GM18526 (cell line): ENCODE data around the gene NUCKS1.
A peak's percentile ranks its signal among the peaks of the same experiment; 100 is the strongest.

Source experiments
- POLR2A ChIP-seq: IDR thresholded peaks from 3 replicates; pipeline ENCODE4 v1.6.1; 2011; ENCODE audit not compliant: insufficient read length; ENCODE audit errors: extremely low read depth

The NUCKS1 gene, protein sequence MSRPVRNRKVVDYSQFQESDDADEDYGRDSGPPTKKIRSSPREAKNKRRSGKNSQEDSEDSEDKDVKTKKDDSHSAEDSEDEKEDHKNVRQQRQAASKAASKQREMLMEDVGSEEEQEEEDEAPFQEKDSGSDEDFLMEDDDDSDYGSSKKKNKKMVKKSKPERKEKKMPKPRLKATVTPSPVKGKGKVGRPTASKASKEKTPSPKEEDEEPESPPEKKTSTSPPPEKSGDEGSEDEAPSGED

DNA sequence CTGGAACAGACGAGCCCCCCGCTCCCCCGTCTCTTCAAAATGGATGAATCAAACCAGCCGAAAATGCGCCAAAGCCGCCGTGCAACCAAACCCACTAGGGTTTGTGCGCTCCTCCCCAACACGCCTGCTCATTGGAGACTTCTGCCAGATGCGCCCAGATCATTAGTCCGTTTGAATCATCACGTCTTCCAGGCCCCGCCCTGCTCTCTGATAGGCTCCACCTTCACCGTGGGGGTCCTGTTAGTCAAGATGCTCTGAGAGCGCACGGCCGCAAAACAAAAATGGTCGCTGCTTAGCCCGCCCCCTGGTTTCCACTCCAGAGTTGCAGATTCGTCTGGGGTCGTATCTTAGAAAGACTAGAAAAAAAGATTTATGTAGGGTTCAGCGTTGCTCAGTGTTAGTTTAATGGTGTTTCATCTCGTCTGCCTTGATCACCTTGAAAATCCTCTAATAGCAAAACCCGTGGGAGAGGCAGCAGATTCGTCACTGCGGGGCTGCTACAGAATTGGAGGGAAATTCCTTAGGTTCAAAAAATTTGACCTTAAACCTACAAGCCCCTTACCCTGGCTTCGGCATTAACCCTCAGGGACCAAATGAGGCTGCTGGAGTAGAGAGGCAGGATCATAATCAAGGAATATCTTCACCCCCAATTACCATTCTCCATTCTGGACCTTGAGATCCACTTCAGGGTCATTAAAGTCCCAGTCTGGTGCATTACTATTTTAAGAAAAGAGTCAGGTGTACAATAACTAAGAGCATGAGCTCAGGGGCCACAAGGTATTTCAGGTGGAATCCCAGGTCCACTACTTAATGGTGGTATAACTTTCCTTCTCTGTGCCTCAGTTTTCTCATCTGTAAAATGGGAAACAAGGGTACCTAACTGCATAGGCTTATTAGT is at the start of gene NUCKS1:
NUCKS1 (minus strand) TSS at position 45 of the 898 bp plus-strand sequence. CDS start 209 bp downstream, outside the sequence.
- TF ChIP-seq POLR2A = peak; percentile 14

DNA sequence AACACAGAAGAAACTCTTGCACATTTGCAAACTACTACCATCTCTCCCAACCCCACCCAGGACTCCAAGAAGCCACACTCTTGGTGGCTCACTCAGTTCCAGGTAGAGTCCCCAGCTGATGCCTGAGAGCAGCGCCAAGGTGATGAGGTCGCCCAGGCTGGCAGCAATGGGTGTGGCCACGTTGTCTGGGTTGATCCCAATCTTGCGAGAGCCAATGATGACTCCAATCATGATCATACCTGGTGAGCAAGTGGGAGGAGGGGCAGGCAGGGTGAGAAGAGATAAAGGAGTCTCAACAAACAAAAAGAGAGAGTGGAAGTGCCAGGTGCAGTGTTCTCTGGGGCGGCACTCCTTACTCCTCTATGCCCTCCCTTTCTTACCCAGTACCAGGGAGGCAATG is 48.6 kb upstream of the NUCKS1 start:
- no peak for TF ChIP-seq POLR2A

DNA sequence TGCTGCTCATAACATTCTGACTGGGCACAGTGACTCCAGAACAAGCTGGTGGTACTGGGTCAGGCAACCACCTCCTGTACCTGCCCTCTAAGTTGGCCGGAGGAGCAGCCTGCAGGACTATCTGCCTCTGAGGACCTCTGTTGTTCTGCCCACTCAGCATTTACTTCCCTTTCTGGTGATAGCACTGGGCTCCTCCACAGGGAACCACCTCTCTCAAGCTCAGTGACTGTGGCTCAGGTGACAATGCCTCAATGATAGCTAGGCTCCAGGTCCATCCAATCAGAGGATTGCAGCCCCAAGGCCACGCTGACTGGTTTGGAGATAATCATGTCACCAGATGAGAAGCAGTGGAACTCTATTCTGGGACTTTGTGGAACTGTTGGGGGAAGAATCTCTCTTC is 47.2 kb upstream of the NUCKS1 start:
- no peak for TF ChIP-seq POLR2A

- TF ChIP-seq POLR2A = no peak
These were observed 44.2 kb upstream of the NUCKS1 start for GRCh38 chr1:205794011-205794730.

DNA sequence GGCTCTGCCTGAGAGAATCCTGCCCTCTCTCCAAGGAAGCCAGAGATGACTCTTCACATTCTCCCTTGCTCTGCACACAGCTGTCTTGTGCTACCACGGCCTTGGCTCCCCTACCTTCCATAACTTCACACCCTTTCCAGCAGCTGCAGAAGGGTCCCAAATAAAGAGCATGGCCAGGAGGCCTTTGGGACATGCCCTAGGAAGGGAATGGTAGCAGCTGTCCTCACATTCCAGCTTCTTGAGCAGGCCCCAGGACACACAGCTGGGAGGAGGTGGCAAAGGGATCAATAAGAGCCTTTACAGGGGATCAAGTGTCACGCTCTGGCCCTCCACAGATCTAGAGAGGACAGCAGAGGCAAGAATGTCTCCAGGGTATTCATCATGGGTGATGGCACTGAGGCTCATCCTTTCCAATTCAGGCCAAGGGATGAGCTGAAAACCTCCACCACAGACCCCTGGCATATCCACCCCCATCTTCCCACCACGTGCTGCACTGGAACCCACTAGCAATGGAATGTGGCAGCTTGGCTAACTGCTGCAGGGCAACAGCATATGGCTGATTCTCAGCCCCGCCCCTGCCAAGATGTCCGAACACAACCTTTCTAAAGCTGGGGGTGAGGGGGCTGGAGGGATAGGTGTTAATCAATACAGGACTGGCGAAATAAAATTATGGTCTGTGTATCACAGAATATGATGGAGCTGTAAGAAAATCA is 43.1 kb upstream of the NUCKS1 start:
- no peak for TF ChIP-seq POLR2A

DNA sequence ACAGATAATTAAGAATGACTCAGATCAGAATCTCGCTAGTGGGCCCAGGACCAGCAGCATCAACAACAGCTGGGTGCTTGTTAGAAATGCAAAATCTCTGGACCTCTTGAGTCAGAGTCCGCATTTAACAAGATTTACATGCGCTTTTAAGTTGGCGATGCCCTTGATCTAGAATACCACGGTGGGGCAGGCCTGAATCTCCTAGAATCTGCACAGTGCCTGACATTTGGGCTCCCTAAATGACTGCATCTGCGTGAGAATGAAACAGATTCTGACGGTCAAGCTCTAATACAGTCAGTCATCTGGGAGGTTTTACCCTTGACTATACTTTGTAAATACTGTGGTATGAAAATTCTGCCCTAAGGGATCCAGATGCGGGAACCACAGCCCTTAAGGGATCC is 42.5 kb upstream of the NUCKS1 start:
- no peak for TF ChIP-seq POLR2A

DNA sequence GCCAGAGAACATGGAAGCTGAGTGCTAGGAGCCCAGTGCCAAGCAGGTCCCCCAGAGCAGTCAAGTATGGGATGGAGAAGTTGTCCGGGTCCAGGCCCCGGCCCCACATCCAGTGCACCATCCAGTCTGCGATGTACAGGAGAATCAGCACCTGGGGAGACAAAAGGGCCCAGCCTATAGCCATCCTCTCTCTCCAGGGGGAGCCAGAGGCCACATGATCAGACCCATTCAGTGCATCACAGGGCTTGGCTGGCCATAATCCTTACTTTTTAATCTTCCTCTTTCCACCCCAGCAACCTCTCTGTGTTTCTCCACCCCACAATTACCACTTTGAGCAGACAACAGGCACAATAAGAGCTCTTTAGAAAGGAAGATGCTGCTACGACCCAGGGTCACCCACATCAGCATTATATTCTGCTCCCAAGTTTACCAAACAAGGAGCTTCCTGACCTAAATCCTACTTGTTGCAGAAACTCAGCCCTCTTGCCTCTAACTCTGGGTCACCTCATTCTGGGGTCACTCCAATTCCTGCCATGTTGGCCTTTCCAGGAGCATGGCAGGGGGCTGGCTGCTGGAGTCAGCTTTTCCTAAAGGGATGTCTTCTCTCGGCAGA is 41.7 kb upstream of the NUCKS1 start:
- TF ChIP-seq POLR2A = no peak

DNA sequence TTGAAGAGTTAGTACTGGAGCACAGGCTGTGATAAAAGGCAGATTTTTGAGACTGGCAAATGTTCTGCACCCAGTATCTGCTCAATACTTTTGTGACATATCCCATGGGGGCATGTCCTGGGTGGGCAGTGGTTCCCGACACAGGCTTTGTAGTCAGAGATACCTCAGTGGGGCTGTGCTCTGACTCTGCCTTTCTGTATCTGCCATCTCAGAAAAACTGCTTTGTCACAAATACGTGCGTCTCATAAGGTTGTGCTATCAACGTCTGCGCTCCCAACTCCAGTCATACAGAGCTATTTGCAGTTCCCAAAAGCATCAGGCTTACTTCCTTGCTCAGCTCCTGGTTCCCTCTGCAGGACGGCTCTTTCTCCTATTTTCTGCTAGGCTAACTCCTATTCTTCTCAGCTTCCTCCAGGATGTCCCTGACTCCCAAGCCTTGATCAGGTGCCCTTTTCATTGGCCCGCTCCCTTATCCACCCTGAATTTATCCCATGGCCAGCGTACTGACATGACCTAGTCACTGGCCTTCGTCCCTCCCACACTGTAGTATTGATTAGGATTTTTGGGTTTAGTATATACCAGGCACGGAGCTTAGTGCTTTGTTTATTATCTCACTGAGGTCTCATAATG is 37.4 kb upstream of the NUCKS1 start:
- no peak for TF ChIP-seq POLR2A

- TF ChIP-seq POLR2A = no peak
These were observed 36.6 kb upstream of the NUCKS1 start for GRCh38 chr1:205786601-205787000.

- no peak for TF ChIP-seq POLR2A
These were observed 35.5 kb upstream of the NUCKS1 start for GRCh38 chr1:205785446-205785845.

- no peak for TF ChIP-seq POLR2A
These were observed 33.9 kb upstream of the NUCKS1 start for GRCh38 chr1:205783904-205784303.

DNA sequence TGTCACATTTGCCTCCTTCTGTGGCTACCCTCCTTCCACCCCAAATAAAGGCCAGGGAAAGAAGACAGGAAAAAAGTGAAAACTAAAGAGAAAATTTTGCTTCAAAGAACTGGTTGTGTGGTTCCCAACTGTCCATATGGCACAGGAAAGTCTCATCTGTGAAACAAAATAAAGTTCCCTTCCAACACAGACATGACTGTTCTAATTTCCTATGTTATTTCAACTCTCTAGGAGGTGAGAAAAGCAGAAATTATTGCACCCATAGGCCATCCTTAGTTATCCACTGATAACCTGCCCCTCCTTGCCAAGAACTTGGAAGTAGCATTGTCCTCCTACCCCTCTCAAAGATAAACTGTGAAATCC is 33.4 kb upstream of the NUCKS1 start:
- TF ChIP-seq POLR2A = no peak

DNA sequence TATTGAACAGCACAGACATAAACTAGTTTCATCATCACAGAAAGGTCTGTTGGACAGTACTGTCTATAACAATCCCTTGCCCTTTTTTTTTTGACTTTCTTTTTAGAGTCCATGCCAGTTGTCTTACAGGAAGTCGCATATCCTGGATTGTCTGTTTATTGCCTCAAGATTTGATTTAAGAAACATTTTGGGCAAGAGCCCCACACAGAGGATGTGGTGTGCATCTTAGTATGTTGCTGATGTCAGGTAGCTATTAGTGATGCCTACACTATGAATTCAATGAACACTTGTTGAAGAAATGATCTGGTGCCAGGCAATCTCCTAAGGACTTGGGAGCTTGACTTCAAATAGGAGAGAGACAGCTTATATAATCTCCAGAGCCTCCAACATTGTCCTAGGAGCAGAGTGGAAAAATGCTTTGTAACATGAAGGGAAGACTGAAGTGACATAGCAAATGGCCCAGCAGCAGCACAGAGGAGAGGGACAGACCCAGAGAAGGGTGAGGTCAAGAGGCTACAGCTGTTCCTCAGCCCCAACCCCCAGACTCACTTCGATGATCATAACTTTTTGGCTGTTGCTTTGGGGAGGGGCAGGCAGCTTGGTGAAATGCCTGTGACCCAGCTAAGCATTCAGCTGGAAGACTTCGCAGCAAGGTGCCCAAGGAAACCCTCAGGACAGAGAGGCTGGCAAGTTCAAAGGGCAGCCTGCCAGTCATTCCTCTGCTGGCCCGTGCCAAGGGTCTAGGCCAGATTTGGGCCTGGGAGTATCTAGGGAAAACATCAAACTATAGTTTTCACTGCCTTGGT is 32.8 kb upstream of the NUCKS1 start:
- no peak for TF ChIP-seq POLR2A

GRCh38 chr1:205780335-205780734 is 30.4 kb upstream of the NUCKS1 start:
- TF ChIP-seq POLR2A = no peak
